Measurements from ENCODE around the gene SLAIN1. TPM values are rescaled to one million over a fixed set of nuclear protein-coding genes. Genes with fewer than 3 reads are reported as not detected.

The SLAIN1 gene
- total RNA-seq, 2 experiments from 2014 or later: 16.4 to 31.7 TPM

- CTCF ChIA-PET (ENCODE audit: unreplicated experiment): no interaction called here
- intact Hi-C loops (cut with micrococcal nuclease; ENCODE audit: unreplicated experiment): no loop called here
These were observed 87.0 kb downstream of the SLAIN1 start for GRCh38 chr13:77784515-77784914.

DNA sequence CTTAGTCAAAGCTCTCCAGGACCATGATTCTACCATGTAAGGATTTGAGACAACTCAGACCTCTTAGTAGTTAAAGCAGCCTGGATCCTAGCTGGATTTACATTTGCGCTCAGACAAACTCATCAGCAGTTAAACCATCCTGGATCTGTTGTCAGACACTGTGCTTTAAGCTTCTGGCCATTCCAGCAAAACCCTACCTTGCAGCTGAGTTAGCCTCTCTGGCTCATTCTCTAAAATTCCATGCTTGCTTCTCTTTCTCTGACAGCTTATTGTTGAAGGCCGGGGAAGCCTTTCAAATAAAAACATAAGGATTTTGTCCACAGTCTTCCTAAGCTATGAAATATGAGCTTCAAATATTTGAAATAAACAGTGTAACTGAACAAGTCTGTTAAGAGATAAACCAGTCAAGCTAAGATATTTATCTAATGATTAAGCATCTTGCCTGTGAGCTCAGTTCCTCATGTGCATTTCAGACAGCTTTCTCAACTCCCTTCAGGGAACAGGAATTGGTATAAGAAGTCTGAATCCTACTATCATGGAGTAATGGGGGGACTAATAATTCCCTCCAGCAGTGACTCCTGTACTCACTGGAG is 89.3 kb downstream of the SLAIN1 start:
- Histone ChIP-seq H3K79me2 (ENCODE audit: insufficient read depth, low read depth, low read length) (no peaks in the 10 kb centered on the region), H3K36me3 (ENCODE audit: insufficient read depth, low read length) (no peaks in the 10 kb centered on the region), H3K4me3 (ENCODE audit: low read depth, low read length, poor library complexity, severe bottlenecking) (no peak overlapping the region), H3K4me1 (ENCODE audit: insufficient read depth, low read length, poor library complexity, severe bottlenecking) (no peaks in the 10 kb centered on the region), H3K9me2 (ENCODE audit: insufficient read depth, low read length) (no peaks in the 10 kb centered on the region), H3K4me2 (ENCODE audit: low read length) (no peak overlapping the region), H2AFZ (ENCODE audit: low read length) (no peak overlapping the region), H3K9me3 (ENCODE audit: low read length) (no peaks in the 10 kb centered on the region), H4K20me1 (ENCODE audit: insufficient read depth, low read length) (no peaks in the 10 kb centered on the region), H3K27ac (ENCODE audit: low read depth, low read length, poor library complexity, severe bottlenecking) (no peak overlapping the region)
- intact Hi-C loops (cut with micrococcal nuclease; ENCODE audit: unreplicated experiment): no loop called here
- CTCF ChIA-PET (ENCODE audit: unreplicated experiment): no interaction called here
- POLR2A ChIA-PET: interaction anchor here (0.5 to 1.1 kb wide), 4 partner anchors 13 to 1149 kb away, joined by 3 to 5 read pairs (median 4); no protein-coding TSS in a partner anchor
- no peak for DNase-seq (ENCODE audit: low spot score)
- no TSS peak for BruUV-seq (replicated peaks)
- no peak for TF ChIP-seq EZH2phosphoT487 (IDR thresholded peaks at IDR 0.05; ENCODE audit: borderline replicate concordance, low read depth, low read length)
- TF ChIP-seq CTCF (conservative IDR thresholded peaks at IDR 0.05; ENCODE audit: low read length): no peak

More at GRCh38 chr13:77784515-77784914, 87.0 kb downstream of the SLAIN1 start:
- Histone ChIP-seq H3K4me2 (ENCODE audit: low read length) (no peak overlapping the region), H3K9me2 (ENCODE audit: insufficient read depth, low read length) (no peaks in the 10 kb centered on the region), H2AFZ (ENCODE audit: low read length) (no peak overlapping the region), H3K4me1 (ENCODE audit: insufficient read depth, low read length, poor library complexity, severe bottlenecking) (no peaks in the 10 kb centered on the region), H4K20me1 (ENCODE audit: insufficient read depth, low read length) (no peaks in the 10 kb centered on the region), H3K36me3 (ENCODE audit: insufficient read depth, low read length) (no peaks in the 10 kb centered on the region), H3K4me3 (ENCODE audit: low read depth, low read length, poor library complexity, severe bottlenecking) (no peak overlapping the region), H3K79me2 (ENCODE audit: insufficient read depth, low read depth, low read length) (no peaks in the 10 kb centered on the region), H3K9me3 (ENCODE audit: low read length) (no peaks in the 10 kb centered on the region), H3K27ac (ENCODE audit: low read depth, low read length, poor library complexity, severe bottlenecking) (no peak overlapping the region)
- no peak for DNase-seq (ENCODE audit: low spot score)
- POLR2A ChIA-PET: interaction anchor here (0.7 to 1.5 kb wide), 4 partner anchors 8 to 62 kb away, joined by 3 to 5 read pairs (median 3); no protein-coding TSS in a partner anchor
- BruUV-seq (replicated peaks): no TSS peak
- TF ChIP-seq EZH2phosphoT487 (IDR thresholded peaks at IDR 0.05; ENCODE audit: borderline replicate concordance, low read depth, low read length): no peak
- no peak for TF ChIP-seq CTCF (conservative IDR thresholded peaks at IDR 0.05; ENCODE audit: low read length)

DNA sequence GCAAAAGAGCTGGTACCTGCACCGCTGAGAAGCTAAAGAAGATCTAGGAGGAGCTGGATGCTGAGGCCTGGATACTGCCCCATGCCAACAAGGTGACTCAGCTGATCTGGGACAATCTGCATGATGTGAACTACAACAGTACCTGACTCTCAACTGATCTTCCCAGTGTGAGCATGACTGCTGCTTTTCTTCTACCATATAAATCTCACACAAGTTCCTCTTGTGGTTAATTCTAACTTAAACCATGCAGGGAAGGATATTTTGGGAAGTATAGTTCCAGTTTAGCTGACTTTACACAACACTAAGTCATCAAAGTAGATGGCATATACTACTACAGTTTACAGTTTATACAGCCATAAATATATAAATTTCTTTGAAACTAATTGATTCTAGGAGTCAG is 91.9 kb downstream of the SLAIN1 start:
- H3K9me2 ChIP-seq (ENCODE audit: insufficient read depth, low read length): no peaks in the 10 kb centered on the region
- CTCF ChIA-PET (ENCODE audit: unreplicated experiment): no interaction called here
- no peak for DNase-seq (ENCODE audit: low spot score)
- POLR2A ChIA-PET: no interaction called here
- TF ChIP-seq CTCF (conservative IDR thresholded peaks at IDR 0.05; ENCODE audit: low read length) (no peak), EZH2phosphoT487 (IDR thresholded peaks at IDR 0.05; ENCODE audit: borderline replicate concordance, low read depth, low read length) (no peak)
- no peaks in the 10 kb centered on the region for H3K79me2 ChIP-seq (ENCODE audit: insufficient read depth, low read depth, low read length)
- no peaks in the 10 kb centered on the region for H4K20me1 ChIP-seq (ENCODE audit: insufficient read depth, low read length)
- H3K4me3 ChIP-seq (ENCODE audit: low read depth, low read length, poor library complexity, severe bottlenecking): no peak overlapping the region
- no peak overlapping the region for H3K4me2 ChIP-seq (ENCODE audit: low read length)
- intact Hi-C loops (cut with micrococcal nuclease; ENCODE audit: unreplicated experiment): no loop called here
- no peak overlapping the region for H3K27ac ChIP-seq (ENCODE audit: low read depth, low read length, poor library complexity, severe bottlenecking)
- no peaks in the 10 kb centered on the region for H3K4me1 ChIP-seq (ENCODE audit: insufficient read depth, low read length, poor library complexity, severe bottlenecking)
- no peaks in the 10 kb centered on the region for H3K36me3 ChIP-seq (ENCODE audit: insufficient read depth, low read length)
- no peak overlapping the region for H2AFZ ChIP-seq (ENCODE audit: low read length)
- no TSS peak for BruUV-seq (replicated peaks)
- no peaks in the 10 kb centered on the region for H3K9me3 ChIP-seq (ENCODE audit: low read length)

All from OCI-LY7 (cell line).